GM18526 (cell line): ENCODE results near the gene WWOX.

Experiments
- POLR2A ChIP-seq: IDR thresholded peaks from 3 replicates; pipeline ENCODE4 v1.6.1; 2011; ENCODE audit not compliant: insufficient read length; ENCODE audit errors: extremely low read depth

WWOX gene

DNA sequence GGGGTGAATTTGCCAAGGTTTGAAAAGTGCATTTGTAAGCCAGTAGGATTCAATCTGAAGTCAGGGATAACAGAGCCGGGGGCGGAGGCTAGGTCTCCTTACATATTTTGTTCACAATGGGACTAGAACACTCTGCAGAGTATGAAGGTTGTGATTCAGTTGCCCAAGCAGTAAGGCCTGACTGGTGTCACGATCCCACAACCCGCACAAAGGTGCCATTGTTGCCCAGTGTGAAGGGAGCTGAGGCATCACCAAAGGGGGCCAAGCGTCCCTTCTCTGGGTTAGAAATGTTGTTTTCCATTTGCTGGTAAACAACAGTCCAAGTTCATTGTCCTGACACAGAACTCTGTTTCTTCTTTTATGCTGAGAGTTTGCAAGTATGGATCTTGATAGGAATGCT, 1029.3 kb downstream of the WWOX start:
- TF ChIP-seq POLR2A, result no peak

DNA sequence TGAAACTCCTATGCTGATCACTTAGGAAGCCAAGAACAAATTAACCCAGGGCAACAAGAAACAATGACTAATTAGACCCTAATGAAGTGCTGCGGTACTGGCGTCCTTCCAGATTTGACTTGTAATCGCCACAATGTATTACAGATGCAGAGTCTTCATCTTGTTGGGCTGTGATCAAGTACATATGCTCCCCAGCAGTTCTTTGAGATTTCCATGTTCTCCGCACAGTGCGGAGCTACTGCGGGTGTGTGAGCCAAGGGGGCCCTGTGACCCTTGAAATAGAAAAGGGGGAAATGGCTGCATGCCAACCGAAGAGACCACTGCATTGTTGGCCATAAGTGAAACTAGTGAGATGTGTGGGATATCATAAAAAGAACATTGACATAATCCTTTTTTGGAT, 1031.2 kb downstream of the WWOX start:
- TF ChIP-seq POLR2A, result no peak

DNA sequence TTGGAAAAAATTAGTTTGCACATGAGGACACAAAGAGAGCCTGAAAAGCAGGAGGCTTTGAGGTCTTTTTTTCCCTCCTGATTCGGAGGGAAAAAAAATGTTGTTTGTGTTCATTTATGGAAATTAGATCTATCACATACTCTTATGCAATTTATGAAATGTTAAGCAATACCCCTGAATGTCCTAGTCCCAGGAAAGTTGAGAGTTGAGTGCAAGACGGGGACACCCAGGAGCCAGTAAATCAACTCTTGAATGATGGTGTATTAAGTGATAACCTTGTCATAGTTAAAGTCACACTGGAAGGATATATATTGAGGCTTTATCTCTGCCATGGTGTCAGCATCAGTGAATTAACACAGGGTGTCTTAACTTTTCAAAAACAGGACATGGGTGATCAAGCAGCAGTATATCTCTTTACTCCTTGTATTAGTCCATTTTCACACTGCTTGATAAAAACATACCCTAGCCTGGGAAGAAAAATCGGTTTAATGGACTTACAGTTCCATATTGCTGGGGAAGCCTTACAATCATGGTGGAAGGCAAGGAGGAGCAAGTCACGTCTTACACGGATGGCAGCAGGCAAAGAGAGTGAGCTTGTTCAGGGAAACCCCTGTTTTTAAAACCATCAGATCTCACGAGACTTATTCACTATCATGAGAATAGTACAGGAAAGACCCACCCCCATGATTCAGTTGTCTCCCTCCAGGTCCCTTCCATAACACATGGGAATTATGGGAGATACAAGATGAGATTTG, 1032.0 kb downstream of the WWOX start:
- no peak for TF ChIP-seq POLR2A

DNA sequence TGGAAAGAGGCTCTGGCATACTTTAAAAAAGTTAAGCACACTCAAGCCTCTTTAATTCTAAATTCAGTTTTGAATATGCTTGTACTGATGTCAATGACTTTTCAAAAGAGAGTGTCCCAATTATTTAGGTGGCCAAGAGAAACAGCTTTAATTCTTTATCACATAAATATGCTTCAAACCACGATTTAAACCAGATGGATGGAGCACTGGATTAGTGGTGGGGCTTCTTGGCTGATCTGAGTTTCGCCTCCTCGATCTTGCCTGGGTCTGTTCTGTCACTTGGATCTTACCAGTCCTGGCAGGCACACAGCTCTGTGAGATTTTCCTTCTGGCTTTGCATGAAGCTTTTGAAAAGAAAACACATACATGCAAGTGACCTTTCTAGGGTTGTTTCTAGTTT, 1033.2 kb downstream of the WWOX start:
- no peak for TF ChIP-seq POLR2A

DNA sequence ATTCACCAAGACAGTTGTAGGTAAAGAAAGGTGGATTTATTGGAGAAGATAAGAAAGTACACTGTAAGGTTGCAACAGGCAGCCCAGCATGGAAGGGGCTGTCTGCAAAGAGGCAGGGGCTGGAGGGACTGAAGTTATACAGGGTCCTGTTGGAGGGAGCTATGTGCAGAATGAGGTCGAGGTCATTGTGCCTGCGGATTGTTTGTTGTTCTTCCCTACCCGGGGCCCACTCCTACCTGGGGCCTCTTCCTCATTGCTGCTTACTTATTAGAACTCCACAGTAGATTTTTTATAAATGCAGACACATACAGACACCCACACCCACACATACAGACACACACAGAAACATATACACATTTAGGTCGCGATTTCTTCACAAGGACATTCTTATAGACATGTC, 1034.8 kb downstream of the WWOX start:
- no peak for TF ChIP-seq POLR2A

DNA sequence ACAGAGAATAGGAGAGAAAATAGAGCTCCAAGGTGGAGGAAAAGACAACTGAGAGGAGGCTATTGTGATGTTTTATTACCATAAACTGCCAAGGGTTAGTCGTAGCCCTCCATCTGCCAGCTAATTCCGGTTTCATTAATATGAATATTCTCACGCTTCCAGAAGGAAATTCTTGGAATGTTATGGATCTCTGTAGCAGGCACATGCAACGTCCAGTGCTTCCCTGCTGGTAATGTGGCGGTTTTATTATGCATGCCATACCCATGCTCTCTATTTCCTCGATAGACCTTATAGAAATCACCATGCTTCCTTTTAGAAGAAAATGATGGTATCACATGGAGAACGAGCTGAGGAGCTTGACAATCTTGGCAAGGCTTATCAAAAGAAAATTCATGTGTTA, 1037.5 kb downstream of the WWOX start:
- no peak for TF ChIP-seq POLR2A

DNA sequence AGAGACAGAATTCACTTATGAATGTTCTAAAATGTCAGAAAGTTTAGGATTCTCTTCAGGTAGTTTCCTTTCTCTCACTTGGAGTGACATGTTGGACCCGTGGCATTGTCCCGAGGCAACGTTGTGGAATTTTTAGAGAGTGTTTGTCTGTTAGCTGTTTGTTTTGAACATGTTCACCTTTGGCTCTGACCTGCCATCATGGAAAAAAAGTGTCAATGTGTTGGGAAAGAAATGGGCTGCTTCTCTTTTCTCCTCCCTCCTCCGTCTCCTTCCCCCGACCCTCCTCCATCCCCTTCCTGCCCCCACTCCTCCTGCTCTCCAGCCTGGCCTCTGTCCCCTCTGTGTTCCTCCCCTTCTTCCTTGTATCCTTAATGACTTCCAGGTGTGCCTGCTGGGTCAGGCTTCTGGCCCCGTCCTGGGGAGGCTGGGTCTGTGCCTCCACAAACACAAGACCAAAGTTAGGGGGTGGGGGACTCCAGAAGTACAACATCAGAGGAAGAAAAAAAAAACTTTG, 1038.0 kb downstream of the WWOX start:
- TF ChIP-seq POLR2A, result no peak

DNA sequence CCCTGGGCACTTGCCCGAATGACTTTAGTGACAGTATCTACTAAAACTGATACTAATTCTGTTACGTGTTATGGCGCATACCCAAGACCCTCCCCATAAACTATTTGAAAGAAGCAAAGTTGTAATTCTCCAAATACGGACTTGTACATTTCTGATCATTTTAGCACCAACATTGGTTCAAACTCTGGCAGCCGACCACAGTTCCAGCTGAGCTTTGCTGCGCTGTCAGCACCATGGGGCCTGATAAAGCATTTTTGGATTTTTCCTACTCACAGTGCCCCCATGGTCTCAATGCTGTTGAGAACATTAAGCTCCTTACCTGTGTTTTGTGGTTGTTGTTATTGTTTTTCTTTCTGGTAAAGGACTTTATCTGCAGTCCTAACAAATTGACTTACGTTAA, 1040.3 kb downstream of the WWOX start:
- TF ChIP-seq POLR2A, result no peak

DNA sequence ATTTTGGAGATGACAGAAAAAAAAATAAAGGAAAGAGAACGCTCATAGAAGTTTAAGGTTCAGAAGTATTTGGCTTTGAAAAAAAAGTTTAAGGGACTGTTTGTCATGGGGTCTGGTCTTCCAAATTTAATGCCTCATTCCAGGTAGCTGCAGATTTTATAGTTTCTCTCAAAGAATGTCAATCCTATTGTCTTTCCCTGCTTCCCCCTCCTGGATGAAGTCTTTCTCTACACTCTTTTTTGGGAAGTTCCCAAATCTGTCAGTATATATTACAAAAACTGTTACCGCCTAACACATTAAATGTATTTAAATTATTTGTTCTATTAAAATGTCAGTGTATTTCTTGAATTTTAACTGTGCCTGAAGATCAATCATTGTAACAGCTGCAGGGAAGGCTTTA, 1043.6 kb downstream of the WWOX start:
- TF ChIP-seq POLR2A, result no peak

DNA sequence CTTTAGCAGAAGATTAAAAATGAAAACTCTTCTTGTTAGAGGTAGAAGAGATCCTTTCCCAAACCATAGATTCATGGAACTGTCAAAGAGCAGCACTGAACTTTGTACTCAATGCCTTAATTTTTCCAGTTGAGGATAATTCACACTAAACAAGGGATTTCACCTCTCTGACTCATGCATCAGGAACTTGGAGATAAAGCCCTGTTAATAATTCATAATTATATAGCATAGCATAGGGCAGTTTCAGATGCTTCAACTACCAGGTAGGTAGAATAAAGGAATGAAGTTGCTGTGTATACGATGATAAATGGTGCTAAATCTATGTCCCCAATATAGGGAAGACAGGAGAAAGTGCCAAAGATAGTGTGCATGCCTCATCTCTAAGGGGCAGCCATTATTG, 1050.7 kb downstream of the WWOX start:
- TF ChIP-seq POLR2A, result no peak

DNA sequence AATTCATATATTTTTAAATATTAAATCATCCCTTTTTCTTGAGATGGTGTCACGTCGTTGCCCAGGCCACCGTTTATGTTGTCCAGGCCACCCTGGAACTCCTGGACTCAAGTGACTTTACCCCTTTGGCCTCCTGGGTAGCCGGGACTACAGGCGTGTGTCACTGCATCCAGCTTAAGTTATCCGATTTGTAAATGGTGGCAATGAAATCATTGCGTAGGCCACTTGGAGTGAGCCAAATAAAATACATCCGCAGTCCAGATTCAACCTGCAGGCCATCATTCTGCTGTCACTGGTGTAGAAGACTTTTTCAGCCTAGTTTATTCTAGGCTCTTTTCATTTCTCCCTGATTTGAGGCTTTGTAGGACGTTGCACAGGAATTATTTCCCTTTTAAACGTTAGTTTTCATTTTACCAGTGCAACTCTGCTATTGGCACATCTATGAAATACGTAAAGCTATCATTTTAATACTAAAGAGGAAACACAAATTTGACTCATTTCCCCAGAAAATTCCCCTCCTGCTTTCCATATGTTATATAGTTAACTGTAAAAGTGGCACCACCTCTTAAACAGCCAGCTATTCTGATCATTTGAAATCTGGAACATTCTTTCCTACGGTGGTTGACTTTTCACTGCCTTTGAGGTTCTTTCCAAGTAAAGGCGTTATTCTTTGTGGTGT, 1051.3 kb downstream of the WWOX start:
- no peak for TF ChIP-seq POLR2A

DNA sequence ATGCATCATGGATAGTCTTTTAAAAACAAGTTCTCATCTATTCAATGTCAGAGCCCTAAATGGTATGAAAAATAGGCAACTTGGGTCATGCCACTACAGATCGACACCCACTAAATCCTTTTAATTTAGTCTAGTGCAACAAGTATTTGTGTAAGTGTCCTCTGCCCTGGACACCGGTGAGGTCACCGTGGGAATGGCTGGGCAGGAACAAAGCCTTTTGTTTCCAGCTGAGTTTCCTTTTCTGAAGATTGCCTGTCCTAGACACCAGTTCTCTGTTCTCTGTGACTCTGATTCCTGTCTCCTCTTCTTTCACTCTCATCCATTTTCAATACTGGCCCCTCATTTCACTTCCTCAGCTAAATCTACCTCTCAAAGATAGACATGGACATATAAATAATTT, 1054.6 kb downstream of the WWOX start:
- no peak for TF ChIP-seq POLR2A

DNA sequence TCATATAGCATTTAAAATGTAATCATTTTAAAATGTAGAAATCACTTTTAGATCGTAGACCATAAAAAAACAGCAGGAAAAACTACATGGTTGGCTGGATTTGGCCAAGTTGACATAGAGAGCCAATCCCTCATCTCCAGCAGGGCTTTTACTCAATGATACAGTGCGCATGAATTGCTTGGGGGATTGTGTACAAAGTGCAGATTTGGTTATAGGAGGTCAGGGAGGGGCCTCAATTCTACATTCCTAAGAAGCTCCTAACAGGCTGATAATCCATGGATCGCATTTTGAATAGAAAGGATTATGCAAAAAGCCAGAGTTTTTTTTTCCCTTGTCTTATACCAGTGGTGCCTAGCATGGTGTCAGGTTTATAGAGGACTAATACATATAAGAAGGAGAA, 1056.0 kb downstream of the WWOX start:
- TF ChIP-seq POLR2A, result no peak

DNA sequence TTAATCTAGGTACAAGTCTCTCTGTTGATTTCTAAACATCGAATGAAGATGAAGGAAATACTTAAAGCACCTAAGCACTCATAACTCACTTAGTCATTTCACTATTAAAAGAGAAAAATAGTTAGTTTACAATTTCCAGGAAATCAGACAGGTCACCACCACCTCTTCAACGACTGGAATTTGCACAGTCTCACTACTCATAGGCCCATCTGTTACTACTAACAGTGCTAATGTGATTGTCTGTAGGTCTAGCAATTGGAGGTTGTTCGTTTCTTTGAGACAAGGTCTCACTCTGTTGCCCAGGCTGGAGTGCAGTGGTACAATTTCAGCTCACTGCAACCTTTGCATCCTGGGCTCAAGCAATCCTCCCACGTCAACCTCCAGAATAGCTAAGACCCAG, 1056.5 kb downstream of the WWOX start:
- TF ChIP-seq POLR2A, result no peak

DNA sequence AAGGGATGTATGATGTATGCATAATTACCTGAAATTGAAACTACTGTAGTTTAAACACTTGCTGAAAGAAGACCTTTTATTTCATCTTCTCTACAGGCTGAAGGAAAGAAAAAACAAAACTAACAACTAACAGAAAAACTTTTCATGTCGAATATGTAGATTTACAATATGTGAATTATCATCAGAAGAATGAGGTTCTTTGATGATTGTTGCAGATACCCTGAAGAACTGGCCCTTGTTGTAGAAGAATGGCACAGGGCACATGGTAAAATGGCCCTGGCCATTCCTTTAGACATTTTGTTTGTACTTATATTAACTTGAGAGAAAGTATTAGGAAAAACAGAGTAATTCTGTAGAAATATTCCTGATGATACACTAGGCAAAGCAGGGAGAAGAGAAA, 1057.3 kb downstream of the WWOX start:
- no peak for TF ChIP-seq POLR2A

DNA sequence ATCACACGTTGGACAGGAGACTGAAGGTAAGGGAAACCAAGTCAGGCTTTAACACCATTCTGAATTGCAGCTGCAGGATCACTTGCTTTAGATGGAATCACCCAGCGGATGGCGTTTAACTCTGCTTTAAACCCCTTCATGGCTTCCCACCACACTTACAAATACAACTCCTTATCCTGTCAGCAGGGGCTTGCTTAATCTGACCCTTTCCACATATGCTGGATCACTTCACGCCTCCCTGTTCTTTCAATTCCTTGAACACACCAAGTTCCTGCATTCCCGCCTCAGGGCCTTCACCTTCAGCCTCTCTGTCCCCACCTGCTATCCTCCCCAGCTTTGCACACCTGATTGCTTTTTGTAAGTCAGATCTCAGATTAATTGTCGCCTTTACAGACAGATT, 1058.9 kb downstream of the WWOX start:
- TF ChIP-seq POLR2A, result no peak

DNA sequence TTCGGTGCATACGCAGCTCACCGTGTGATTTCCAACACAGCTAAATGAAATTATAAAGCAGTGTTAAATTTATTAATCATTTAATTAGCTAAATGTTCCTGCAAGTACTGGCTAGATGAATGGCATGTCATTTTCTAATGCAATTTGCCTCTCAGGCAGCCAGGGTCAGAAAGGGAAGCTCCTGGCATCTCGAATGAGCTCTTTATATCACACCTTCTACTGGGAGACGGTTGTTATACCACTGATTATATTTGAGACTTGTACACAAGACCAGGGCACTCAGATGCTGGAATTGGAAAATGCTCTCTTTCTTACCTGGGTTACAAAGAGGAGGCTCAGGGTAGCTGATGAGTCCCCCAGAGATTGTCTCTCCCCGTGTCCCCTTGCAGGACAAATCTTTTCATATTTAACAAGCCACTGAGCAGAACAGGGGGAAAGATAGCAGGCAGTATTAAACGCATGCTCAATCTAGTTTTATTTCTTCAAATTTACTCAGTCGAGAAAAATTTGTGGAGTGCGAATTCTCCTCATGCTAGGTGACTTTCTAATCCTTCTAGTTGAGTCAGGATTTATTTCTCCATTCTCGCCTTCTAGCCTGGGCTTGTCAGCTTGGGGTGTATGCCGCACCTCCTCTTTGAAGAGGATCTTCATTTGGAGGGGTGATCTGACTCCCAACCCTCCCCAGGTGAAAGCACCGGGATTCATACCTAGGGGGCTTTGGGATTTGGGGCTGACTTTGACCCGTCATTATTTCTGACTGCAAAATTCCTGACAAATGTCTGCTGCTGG, 1060.0 kb downstream of the WWOX start:
- TF ChIP-seq POLR2A, result no peak

DNA sequence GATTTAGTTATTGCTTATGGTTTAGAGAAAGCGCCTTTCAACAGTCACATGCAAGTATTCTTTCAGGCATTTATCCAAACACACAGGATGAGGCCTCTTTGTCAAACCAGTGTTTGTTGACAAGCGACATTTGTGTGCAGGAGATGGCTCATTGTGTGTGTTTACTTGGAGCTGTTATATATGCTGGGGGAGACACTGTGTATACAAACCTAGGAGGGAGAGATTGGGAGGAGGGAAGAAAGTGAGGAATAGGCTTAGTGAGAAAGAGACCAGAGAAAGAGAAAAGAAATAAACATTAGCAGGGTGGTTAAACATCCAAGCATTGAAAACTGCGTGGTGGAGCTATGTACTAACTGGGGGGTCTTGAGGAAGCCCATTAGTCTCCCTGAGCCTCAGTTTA, 1063.5 kb downstream of the WWOX start:
- TF ChIP-seq POLR2A, result no peak
